SH-SY5Y (cell line): ENCODE results near the gene RGS10.

ENCODE experiments used
- GATA2 ChIP-seq: IDR thresholded peaks from 2 replicates; pipeline ENCODE4 v1.6.1; 2011; ENCODE audit warnings: mild to moderate bottlenecking, low read depth, low read length
- GATA3 ChIP-seq: IDR thresholded peaks from 2 replicates; pipeline ENCODE4 v1.6.1; 2011; ENCODE audit warnings: low read depth, mild to moderate bottlenecking, low read length, moderate library complexity

Gene RGS10

DNA sequence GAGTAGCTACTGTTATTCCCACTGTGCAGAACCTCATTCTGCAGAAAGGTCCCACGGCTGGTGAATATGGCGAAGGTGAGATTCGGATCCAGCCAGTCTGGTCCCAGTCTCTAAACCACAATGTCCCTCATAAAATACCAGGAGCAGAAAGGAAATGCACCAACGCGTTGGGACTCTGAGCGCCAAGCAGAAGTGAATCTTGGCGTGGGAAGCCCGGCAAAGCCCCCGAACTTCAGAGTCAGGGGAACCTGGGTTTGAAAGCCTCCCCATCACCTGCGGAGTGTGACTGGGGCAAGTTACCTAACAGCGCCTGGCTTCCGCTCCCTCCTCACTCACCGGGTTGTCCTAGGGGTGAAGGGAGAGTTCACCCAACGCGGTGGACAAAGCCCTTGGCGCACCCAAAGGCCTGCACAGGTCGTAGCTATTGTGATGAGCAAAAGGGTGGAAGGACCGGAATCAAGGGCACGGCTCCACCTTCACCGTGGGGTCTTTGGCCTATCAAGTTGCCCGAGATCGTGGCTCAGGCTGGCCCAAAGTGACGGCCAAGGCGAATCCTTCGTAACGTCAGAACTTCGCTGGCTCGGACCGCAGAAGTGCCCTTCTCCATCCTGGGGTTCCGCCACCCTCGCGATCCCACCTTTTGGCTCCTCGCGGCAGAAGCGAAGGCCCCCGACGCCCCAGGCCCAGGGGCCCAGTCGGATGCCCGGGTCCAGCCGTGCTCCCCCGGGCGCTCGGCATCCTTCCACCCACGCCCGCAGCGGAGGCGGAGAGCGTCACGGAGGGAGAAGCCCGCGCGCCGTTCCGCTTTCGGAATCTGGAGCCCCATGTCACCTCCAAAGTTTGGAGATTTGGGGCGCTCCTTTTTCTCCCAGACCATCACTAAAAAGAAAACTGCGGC lies 811 bp downstream of the RGS10 start:
- TF ChIP-seq GATA2 (no peak), GATA3 (no peak)

DNA sequence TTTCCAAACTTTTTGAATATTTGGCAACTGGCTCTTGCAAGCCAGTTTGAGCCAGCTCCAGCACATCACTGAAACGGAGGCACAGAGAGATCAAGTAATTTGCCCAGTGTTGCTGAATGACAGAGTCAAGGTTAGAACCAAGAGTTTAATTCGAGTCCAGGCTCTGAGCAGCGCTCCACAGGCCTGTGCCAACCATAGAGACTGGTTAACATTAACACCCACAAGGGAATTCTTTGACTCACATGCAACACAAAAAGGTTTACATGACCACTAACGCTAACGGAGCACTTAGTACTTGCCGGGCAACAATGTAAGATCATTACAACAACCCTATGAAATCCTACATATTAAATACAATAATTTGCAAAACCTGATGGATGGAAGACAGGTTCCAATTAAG lies 1.5 kb downstream of the RGS10 start:
- TF ChIP-seq GATA2 (no peak), GATA3 (no peak)

DNA sequence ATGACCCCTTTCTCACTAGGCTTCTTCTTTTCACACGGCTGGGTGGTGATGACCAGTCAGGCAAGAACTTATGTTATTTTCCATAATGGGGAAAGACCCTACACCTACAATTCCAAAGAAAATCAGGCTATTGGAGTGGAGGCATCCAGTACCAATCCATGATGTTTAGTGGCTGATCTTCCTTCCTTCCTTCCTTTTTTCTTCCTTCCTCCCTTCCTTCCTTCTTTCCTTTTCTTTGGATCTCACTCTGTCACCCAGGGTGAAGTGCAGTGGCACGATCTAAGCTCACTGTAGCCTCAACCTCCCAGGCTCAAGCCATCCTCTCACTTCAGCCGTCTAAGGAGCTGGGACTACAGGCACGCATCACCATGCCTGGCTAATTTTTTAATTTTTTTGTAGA lies 2.5 kb downstream of the RGS10 start:
- TF ChIP-seq GATA2 (no peak), GATA3 (no peak)

DNA sequence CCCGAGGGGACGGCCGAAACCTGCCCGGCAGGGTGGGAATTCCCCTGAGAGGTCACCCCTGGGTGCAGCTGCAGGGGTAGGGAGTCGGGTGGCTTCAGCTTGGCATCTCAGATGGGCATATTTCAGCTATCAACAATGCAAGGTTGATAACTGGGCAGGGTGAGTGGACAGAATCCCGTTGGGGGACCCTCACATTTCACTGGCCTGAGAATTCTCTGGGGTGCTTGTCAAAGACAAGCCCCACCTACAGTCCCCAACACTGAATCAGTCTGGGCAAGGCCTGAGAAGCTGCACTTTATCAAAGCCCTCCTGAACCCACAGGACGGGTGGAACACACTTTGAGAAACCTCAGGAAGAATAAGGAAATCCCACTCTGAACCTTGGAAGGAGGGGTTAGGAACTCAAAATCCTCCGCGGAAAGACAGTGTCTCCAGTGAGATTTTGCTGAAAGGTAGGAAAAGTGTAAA lies 3.1 kb downstream of the RGS10 start:
- TF ChIP-seq GATA2 (no peak), GATA3 (no peak)

DNA sequence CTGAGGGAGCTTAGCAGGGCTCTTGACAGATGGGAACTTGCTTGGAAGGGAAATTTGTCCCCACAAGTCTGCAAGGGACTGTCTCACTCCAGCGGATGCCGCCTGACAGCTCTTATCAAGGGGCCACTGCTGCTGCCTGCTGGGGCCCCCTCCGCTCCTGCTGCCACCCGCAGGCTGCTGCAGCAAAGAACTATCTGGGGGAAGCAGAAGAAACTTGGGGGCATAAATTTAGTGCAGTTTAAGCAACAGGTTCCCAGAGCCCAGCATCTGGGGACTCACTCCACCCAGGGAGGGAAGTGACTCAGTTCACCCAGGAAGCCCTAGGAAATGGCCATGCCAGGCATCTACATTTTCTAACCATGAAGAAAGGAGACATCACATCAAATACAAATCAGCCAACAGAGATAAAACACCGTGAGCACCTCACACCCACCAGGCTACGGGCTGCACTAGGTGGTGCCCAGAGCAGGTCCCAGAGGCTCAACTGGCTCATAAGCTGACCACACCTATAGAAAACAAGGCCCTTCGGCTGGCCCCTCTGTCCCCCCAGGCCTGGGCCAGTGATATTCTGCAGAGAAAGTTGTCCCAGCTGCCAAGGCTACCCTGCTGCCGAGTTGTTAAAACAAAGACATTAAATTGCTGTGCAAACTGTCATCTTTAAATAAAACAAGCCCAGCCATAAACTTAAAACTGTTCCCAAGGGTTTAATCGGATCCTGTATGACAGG lies 3.7 kb downstream of the RGS10 start:
- no peak for TF ChIP-seq GATA2
- no peak for TF ChIP-seq GATA3

DNA sequence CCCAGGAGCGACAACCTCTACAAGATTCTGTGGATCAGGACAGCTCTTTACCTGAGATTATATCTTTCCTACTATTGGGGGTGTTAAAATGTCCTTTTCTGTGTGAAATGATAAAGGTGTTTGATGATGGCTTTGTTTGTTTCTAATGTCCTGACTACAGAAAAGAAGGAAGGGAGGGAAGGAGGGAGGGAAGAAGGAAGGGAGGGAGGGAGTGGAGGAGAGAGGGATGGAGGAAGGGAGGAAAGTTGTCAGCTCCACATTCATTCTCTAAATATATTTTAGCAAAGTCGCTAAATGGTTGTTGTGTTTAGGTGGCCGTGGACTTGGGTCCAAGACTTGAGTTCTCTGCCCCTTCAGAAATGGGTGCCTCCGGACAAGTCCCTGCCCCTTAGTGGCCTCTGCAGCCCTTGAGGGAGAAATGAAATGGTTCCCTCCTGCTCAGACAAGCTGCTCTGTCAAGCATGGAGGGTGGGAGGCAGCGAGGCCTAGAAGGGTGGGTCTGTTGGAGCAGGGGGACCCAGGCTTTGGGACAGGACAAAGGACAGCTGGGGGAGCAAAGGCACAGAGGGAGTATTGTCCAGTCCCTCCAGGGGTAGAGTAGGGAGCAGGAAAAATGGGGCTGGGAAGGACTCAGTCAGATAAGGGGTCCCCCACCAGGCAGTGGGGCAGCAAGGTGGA lies 4.4 kb downstream of the RGS10 start:
- TF ChIP-seq GATA3 (no peak), GATA2 (no peak)

DNA sequence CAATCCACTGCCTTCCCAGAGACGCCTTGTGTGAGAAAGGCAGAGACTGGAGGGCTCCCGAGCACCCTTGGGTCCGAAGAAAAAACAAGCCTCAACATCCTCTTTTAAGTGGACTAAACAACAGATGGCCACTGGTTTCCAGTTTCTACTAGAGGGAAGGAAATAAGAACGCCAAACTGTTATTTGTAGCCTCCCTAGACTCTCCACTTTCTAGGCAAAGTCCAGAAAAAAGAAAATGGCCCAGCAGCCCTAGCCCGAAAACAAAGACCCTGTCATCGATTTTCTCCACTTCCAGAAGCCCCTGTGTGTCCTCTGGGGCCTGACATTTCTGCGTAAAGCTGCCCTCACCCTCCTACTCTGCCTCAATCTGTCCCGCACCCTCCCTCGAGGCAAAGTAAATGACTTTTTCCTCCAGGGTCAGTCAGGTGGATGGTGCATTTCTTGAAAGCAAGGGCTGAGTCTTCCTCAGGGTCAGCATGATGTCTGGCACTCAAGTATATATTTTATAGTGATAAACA lies 6.0 kb downstream of the RGS10 start:
- TF ChIP-seq GATA3 (no peak), GATA2 (no peak)

DNA sequence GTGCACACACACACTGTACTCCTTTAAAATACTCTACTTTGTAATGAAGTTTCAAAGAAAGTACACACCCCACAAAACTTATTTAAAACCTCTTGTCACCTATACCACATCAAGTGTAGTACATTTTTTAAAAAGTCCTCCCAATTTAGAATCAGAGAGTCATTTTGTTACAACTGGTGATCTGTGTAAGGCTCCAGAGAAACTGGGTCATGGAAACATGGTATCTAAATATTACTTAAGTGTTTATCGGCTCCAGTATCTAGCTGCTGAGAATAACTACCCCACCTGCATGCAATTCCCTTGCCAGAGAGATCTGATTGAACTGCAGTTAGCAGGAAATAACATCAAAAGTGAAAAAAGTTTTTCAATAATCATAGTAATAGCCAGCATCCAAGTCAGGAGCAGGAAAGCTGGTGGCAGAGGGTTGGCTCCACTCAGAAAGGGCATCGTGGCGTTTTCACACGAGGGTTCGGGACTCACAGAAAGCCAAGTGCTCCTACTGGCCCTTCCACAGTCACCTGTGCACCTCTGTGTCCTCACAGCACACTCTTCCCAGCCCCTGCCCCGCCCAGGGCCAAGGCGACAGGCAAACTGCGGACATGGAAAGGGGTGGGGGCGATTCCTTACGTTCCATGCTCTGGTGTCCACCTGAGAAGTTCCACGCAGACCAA lies 6.5 kb downstream of the RGS10 start:
- TF ChIP-seq GATA2, result no peak
- TF ChIP-seq GATA3, result no peak

DNA sequence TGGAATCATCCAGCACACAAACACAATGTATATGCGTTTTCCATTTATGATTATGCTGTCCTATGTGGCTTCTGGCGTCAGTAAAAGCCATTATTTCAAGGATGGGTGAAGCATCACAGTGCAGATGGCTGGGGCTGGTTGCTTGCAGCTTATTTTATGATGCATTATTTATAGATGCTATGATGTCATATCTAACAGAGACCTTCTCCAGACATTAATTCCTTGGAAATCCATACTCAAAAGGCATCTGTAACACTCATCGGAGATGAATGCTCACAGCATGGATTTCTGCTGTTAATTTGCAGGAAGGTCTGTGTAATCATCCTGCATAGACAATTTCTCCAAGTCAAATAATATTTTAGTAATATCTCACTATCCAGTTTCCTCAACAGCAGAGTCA lies 7.2 kb downstream of the RGS10 start:
- no peak for TF ChIP-seq GATA2
- no peak for TF ChIP-seq GATA3

DNA sequence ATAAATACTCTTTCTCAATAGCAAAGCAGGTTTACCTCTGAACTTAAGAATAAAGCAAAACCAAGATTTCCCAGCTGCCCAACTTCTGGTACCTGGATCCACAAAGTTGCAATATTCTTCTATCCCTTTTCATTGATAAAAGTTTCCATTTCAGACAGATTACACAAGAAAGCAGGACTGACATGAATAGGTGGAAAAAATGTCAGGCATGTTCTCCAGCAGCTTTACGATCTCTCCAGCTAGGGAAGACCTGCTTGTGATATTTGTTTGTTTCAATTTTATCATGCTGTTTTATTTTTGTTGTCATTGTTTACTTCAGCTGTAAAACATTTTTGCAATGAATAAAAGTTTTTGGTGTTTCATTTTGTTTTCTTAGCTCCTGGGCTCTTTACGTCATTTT lies 9.0 kb downstream of the RGS10 start:
- TF ChIP-seq GATA3 (no peak), GATA2 (no peak)

DNA sequence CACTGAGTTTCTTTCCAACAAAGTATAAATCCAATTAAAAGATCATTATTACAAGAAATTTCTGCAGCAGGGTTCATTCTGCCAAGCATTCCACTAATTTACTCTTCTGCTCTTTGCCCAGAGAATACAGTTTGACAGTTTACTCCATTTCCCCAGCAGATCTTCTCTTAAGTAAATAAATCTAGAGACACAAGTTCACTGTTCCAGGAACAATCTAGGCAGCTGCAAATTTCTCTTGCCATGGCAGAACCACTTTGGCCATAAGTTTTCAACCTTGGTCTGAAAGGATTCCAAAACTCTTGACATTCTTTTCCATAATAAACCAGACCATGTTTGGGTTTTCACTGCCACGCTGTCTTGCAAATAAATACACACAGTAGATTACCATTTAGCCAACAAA lies 11.5 kb downstream of the RGS10 start:
- TF ChIP-seq GATA3 (no peak), GATA2 (no peak)

DNA sequence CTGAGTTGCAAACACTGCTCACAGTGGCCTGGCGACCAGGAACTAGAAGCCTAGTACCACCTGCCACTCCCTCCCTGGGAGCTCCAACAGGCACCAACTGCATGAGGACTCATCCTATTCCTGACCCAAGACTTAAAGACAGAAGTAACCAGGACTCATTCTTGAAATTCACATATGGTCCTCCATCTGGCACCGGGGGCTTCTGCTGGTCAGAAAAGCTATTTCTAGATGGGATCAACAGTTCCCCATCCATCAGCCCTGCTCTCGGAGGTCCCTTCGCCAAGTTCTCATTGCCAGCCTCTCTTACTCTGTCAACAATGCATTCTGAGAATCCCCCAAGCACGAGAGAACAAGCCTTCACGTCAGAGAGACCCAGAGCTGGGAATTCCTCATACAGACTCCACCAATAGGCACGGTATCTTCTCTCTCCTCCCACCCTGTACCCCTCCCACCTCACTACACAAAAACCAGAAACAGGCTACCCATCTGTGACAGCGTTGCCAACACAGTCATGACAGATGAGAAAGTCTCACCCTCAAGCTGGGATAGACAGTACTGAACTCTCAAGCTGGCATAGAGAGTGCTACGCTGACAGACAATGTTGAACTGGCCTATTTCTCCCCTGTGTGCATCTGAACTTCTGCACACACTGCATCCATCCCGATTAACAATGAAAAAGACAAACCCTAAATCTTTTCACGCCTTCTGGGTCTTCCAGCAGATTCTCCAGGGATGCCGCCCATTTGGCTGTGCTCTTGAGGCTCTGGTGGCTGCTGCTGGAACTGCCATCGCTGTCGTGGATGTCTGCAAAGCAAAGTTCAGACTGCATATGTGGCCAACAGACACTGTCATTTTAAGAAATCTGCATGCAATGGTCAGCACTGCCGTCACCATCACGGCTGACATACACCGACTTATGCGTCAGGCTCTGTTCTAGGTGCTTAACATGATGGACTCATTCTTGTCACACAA lies 15.6 kb downstream of the RGS10 start:
- TF ChIP-seq GATA3 (no peak), GATA2 (no peak)
